HG03571 (cell line): ENCODE measurements around the gene PTPRR.
"Not testable (repeated sequence)": the region's sequence is repeated elsewhere in the genome, so short reads cannot be mapped to it uniquely, and the experiment has no call there.

Experiments
- ATAC-seq: cut with Tn5 transposase; IDR thresholded peaks from one replicate; pipeline ENCODE4 v1.9.1; 2021; ENCODE audit not compliant: unreplicated experiment

PTPRR gene

GRCh38 chr12:70842942-70843341 lies 77.6 kb downstream of the PTPRR start:
- no peak for ATAC-seq

DNA sequence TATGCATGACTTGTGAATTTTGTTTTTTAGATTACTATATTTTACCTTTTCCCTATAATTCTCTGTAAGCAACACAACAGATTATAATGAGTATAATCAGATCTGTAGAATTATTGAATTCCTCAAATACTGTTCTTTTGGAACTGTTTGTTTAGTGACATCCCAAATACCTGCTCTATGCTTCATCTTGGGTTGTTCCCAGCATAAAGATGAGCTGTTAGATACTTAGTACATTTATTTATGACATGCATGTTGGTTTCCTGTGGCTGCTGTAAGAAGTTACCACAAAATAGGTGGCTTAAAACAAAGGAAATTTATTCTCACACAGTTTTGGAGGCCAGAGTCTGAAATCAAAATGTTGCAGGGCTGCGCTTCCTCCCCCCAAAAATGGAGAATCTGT lies 78.4 kb downstream of the PTPRR start:
- no peak for ATAC-seq

DNA sequence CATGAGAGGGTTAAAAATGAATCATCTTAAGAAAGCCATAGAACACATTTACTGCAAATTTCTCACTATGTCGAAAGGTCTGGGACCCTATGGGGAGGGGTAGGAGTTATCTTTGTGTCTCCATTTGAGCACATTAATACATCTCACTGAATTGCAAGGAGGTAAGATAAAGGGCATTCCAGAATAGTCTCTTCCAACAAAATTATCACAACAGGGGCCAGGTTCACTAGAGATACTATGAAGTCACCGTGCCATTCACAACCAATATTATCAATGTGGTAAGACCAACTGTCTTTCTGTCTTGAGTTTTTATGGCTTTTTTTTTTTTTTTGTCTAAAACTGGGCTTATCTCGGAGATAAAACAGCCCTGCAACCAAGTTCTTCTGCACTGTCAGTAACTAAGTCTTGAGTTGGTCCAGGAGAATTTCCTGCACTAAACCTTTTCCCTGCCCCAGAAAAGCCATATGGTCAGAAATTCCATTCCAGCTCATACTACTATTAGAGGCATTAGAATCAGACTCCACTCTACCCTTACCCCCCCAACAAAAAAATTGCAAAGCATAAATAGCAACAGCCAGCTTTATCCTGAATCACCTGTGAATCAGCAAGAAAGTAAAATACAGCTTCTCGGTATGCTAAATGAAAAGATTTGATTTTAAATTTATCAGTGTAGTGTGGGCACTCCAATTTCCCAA lies 79.7 kb downstream of the PTPRR start:
- no peak for ATAC-seq

- no peak for ATAC-seq
Measured at GRCh38 chr12:70839544-70839943, 81.0 kb downstream of the PTPRR start.

GRCh38 chr12:70838127-70838526 lies 82.4 kb downstream of the PTPRR start:
- no peak for ATAC-seq

DNA sequence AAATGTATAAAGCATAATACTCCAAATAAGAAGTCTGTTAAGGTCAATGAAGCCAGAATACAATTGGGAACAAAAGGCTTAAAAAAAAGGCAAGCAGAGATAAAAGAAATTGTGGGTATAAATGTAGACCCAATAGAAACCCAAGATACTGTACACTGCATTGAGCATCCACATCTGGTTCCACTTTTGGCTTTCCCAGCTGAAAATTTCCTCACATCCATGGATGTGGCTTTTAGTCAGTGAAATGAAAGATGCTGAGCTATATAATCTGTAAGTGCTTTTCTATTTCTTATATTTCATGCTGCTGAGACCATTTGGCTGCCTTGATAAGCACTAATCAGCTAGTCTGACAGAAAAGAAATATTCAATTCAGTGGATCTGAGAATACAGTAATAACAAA lies 83.5 kb downstream of the PTPRR start:
- ATAC-seq = no peak

GRCh38 chr12:70835948-70836347 lies 84.6 kb downstream of the PTPRR start:
- ATAC-seq = no peak

DNA sequence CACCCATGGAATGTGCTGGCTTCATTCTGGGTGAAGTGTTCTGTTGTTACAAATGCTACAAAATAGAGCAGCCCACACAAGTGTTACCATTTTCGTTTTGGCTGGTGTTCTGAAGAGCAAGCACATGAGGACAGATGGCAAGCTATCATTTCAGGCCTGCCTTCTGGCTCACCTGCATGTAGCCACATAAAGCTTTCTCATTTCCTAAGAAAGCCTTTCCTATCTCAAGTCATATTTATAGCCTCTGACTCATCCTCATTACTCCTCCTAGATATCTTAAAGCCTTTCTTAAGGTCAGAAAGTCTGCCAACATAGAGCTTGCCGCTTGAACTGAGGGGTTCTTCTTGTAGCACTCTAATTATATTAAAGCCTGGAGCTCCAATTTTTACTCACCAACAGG lies 89.0 kb downstream of the PTPRR start:
- ATAC-seq = no peak

GRCh38 chr12:70830221-70831061 lies 90.1 kb downstream of the PTPRR start:
- ATAC-seq = no peak

DNA sequence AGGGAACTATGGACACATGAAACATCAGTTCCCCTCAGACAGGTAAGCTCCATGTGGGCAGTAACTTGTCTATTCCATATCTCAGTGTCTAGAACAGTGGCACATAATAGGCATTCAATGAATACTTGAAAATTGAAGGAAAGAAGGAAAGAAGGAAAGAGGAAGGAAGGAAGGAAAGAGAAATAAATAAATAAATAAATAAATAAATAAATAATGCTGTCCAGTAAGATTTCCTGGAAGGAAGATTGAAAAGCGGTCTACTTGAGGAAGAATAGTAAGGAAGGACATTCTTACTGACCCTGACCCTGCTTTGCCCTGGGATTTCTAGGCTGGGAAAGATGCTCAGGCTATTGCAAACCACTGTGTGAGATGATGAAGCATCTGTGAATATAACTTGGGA lies 91.5 kb downstream of the PTPRR start:
- no peak for ATAC-seq

GRCh38 chr12:70828351-70828750 lies 92.2 kb downstream of the PTPRR start:
- ATAC-seq = no peak

GRCh38 chr12:70826156-70826555 lies 94.4 kb downstream of the PTPRR start:
- no peak for ATAC-seq

DNA sequence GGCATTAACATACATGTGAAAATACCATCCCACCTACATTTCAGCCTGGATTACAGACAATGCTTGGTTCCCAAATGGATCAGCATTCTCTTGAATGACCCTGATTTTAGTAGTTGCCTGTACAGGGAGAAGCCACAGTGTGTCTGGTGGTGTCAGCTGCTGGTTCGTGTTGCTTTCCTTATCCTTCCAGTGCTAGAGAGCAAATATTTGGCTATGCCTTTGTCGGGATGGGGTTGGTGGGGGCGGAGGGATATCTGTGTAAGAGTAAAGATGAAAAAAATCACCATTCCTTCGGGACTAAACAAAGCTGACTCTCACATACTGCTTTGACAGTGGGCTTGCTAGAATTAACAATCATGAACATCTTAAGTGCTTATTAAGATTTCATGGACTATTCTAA lies 96.0 kb downstream of the PTPRR start:
- ATAC-seq = no peak

- no peak for ATAC-seq
Measured at GRCh38 chr12:70823182-70823976, 97.2 kb downstream of the PTPRR start.

DNA sequence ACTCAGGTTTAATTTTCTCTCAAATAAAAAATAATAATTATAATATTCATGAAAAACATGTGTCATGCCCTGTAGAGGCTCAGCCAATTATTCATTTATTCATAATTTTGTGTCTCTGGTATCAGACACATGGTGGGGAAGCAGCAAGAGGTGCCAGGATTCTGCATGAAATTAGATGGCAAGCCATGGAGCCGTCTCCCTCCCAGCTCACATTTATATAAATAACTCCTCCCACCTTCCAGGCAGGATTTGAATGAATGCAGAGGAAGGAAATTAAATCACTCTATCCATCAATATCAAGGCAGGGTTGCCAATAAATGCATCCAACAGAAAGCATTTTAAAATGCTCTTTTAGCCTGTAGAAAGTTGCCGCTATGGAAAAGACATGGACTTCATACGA lies 98.1 kb downstream of the PTPRR start:
- no peak for ATAC-seq

DNA sequence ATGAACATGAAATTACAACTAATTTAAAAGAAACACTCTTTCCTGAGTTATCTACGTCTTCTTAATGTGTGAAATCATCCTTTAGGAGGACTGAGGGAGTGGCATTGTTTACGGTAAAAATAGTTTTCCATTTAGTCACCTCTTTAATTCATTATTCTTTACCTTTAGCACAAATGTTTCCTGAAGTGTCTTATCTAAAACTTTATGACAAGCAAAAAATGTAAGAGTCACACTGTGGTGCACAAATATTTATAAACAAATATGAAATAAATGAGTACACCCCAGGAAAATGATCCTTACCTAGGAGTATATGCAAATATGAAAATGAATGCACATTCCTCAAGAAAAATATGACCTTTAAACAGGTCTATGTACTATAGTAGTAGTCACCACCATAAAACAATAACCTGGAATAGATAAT lies 104.6 kb downstream of the PTPRR start:
- ATAC-seq = no peak

DNA sequence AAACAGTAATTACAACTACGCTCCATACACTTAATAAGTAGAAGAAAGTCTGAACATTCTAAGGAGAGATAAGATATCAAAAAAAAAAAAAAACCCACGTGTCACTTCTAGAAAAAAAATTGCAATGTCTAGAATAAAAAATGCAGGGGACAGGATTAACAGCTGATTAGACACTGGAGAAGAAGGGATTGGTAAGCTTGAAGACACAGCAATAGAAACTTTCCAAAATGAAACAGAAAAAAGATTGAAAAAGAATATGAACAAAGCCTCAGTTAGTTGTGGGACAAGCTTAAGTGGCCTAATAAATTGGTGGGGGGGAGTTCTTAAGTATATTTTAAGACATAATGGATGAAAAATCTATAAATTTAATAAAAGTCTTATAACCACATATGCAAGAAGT lies 105.5 kb downstream of the PTPRR start:
- no peak for ATAC-seq

GRCh38 chr12:70813559-70813958 lies 107.0 kb downstream of the PTPRR start:
- no peak for ATAC-seq

GRCh38 chr12:70812136-70812535 lies 108.4 kb downstream of the PTPRR start:
- ATAC-seq = peak; percentile 69

GRCh38 chr12:70809887-70810286 lies 110.7 kb downstream of the PTPRR start:
- no peak for ATAC-seq

DNA sequence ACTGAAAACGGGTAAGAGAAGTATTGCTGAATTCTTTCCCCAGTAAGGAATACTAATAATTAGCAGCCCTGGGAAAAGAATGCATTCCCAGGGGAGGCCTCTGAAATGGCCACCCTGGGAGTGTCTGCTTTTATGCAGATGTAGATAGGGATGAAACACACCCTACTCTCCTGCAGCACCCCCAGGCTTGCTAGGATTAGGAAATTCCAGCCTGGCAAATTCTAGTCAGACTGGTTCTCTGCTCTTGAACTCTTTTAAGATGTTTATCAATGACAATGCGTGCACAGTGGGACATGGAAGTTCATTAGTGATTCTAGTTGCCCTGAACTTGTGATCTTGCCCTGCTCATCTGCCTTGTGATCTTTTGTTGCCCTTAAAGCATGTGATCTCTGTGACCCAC lies 112.5 kb downstream of the PTPRR start:
- ATAC-seq = not testable (repeated sequence)

DNA sequence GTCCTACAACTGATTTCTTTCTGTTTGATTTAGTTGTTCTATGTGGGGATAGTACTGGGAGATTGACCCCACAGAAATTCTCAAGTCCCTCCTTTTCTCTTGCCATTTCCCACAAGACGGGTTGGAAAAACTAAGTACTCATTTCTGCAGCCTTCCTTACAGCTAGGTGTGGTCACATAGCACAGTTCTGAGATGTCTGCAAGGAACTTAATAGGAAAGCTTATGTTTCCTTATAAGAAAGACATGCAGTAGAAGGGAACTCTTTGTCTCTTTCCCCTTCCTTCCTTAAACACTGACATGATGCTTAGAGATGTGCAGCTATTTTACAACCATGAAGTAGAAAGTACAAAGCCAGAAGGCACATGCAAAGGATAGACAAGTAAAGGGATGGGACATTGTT lies 113.7 kb downstream of the PTPRR start:
- no peak for ATAC-seq
